Gastroesophageal sphincter (tissue), 3 donors: ENCODE data around the gene SENP1.

Source experiments
- CTCF ChIP-seq, 4 experiments: fragments of 200-600 bp in 2 of 4; fragments of 450-650 bp in 2 of 4; sonication (generic) in 1 of 4; IDR thresholded peaks; one replicate each; pipeline ENCODE4 v1.5.1; 2017 to 2019; ENCODE audit warnings: antibody characterized with exemption in 4 of 4, mild to moderate bottlenecking in 2 of 4, moderate library complexity in 2 of 4
- EP300 ChIP-seq: sonication (generic); formaldehyde crosslinking; IDR thresholded peaks from one replicate; pipeline ENCODE4 v1.6.1; 2017; ENCODE audit warnings: antibody characterized with exemption, mild to moderate bottlenecking
- POLR2A ChIP-seq, 2 donors: fragments of 450-650 bp; IDR thresholded peaks; one replicate each; pipeline ENCODE4 v1.6.1; 2017; ENCODE audit warnings: antibody characterized with exemption in 2 of 2, mild to moderate bottlenecking in 2 of 2, moderate library complexity in 1 of 2

GRCh38 chr12:48018618-48018995 lies 87.3 kb downstream of the SENP1 start:
- no peak for TF ChIP-seq EP300
- TF ChIP-seq POLR2A (IDR thresholded peaks at IDR 0.05), result no peak
- TF ChIP-seq CTCF (IDR thresholded peaks at IDR 0.05), result no peak
